Hematopoietic multipotent progenitor cell treated with erythropoietin and hydrocortisone succinate and interleukin-3 and kit ligand, for 17 days (in vitro differentiated cells): ENCODE data around the gene GEMIN5.
A peak's percentile ranks its signal among the peaks of the same experiment; 100 is the strongest.
"Not testable (repeated sequence)": the region's sequence is repeated elsewhere in the genome, so short reads cannot be mapped to it uniquely, and the experiment has no call there.

ENCODE experiments used
- DNase-seq: peaks from one replicate; pipeline ENCODE4 v3.0.0-alpha.2; 2015; ENCODE audit warnings: low spot score

GEMIN5 gene

GRCh38 chr5:154937718-154938466, at the start of gene GEMIN5:
Gene GEMIN5, minus strand, starts transcription at chr5:154938211. Its CDS starts 78 bp downstream, at chr5:154938133.
- peak; percentile 87 for DNase-seq

- no peak for DNase-seq
These were observed 48.1 kb upstream of the GEMIN5 start for GRCh38 chr5:154986151-154986550.

- no peak for DNase-seq
These were observed 47.0 kb upstream of the GEMIN5 start for GRCh38 chr5:154984946-154985516.

GRCh38 chr5:154978294-154978693, 40.3 kb upstream of the GEMIN5 start:
- DNase-seq = not testable (repeated sequence)

GRCh38 chr5:154977409-154977808, 39.4 kb upstream of the GEMIN5 start:
- no peak for DNase-seq

- DNase-seq = not testable (repeated sequence)
These were observed 38.1 kb upstream of the GEMIN5 start for GRCh38 chr5:154976082-154976481.

GRCh38 chr5:154972476-154973080, 34.6 kb upstream of the GEMIN5 start:
- peak; percentile 20 for DNase-seq

- no peak for DNase-seq
These were observed 33.5 kb upstream of the GEMIN5 start for GRCh38 chr5:154971501-154971900.

- DNase-seq = no peak
These were observed 32.7 kb upstream of the GEMIN5 start for GRCh38 chr5:154970759-154971158.

GRCh38 chr5:154968953-154969352, 30.9 kb upstream of the GEMIN5 start:
- DNase-seq = no peak

GRCh38 chr5:154967421-154968024, 29.5 kb upstream of the GEMIN5 start:
- DNase-seq = no peak

GRCh38 chr5:154966874-154967273, 28.9 kb upstream of the GEMIN5 start:
- no peak for DNase-seq

GRCh38 chr5:154966081-154966841, 28.2 kb upstream of the GEMIN5 start:
- DNase-seq = no peak

- no peak for DNase-seq
These were observed 24.5 kb upstream of the GEMIN5 start for GRCh38 chr5:154962494-154962893.

GRCh38 chr5:154956712-154957111, 18.7 kb upstream of the GEMIN5 start:
- DNase-seq = no peak

- no peak for DNase-seq
These were observed 11.8 kb upstream of the GEMIN5 start for GRCh38 chr5:154949781-154950180.

- no peak for DNase-seq
These were observed 10.3 kb upstream of the GEMIN5 start for GRCh38 chr5:154948313-154948712.

- no peak for DNase-seq
These were observed 9.8 kb upstream of the GEMIN5 start for GRCh38 chr5:154947778-154948177.

- peak; percentile 61 for DNase-seq
These were observed 7.8 kb upstream of the GEMIN5 start for GRCh38 chr5:154945695-154946301.

- no peak for DNase-seq
These were observed 6.7 kb upstream of the GEMIN5 start for GRCh38 chr5:154944716-154945115.

GRCh38 chr5:154943527-154943926, 5.5 kb upstream of the GEMIN5 start:
- DNase-seq = peak; percentile 29
